ENCODE data around the gene ARHGEF12. TPM values are rescaled to one million over a fixed set of nuclear protein-coding genes. Genes with fewer than 3 reads are reported as not detected.

Gene ARHGEF12
- total and polyA plus RNA-seq, 3 experiments from 2014 or later = 4.6 to 31.0 (median 30.1) TPM

DNA sequence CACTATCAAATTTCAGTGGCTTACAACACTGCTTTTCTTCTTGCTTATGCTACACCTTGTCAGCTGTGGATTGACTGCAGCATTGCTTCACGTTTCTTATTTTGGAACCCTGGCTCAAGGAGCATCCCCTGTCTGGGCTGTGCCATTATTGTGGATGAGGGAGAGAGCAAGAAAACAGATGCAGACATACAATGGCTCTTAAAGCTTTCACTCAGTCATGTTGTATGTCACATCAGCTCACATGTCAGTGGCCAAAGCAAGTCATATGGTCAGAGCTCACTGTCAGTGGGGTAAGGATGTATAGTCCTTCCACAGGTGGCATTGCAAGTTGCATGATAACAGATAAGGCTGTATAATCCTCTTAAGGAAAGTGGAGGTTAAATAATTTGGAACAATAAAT is 10.0 kb downstream of the ARHGEF12 start:
- Histone ChIP-seq H3K36me3 (ENCODE audit: insufficient read depth, low read length) (no peaks in the 10 kb centered on the region), H3K4me3 (ENCODE audit: low read length) (no peak overlapping the region), H3K27me3 (ENCODE audit: insufficient read depth, low read length, poor library complexity, severe bottlenecking) (peaks cover 29% of the 10 kb centered on the region), H3K9me3 (ENCODE audit: low read length) (no peaks in the 10 kb centered on the region), H3K27ac (ENCODE audit: low read depth, low read length) (no peak overlapping the region), H3K4me1 (ENCODE audit: insufficient read depth, low read length) (peaks cover 28% of the 10 kb centered on the region)
- no peak for DNase-seq
- Mint-ChIP-seq H3K4me3 (no peak overlapping the region), H3K36me3 (no peaks in the 10 kb centered on the region), H3K27me3 (peaks cover 27 to 43% of the 10 kb centered on the region in 2 donors), H3K27ac (no peak overlapping the region), H3K4me1 (peaks cover 29 to 58% (median 49%) of the 10 kb centered on the region in 3 donors), H3K9me3 (peaks cover 0 to 4% (median 2%) of the 10 kb centered on the region in 5 donors)
- ChIA-PET POLR2A (no interaction called here), CTCF (interaction anchor here (2.4 kb wide), 1 partner anchor 11 kb away, joined by 12 read pairs; no protein-coding TSS in a partner anchor)

DNA sequence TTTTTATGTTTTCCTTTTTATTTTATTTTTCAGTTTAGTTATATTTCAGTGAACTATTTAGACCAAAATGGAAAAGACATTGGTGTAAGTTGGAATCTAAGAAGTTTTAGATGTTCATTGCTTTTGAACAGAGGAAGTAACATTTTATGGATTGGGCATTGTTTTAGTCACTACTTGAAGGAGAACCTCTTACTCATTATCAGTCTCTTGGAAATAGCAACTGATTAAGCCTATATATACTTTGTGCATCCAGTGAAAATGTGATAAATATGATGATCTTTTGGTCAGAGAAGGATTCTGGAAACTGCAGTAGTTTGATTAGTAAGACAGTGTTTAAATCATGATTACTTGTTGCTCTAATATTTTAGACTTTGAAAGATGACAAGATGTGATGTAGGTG is 14.4 kb downstream of the ARHGEF12 start:
- Mint-ChIP-seq H3K36me3 (peaks cover 0 to 5% (median 4%) of the 10 kb centered on the region in 3 donors), H3K27me3 (peaks cover 24 to 34% of the 10 kb centered on the region in 2 donors)

DNA sequence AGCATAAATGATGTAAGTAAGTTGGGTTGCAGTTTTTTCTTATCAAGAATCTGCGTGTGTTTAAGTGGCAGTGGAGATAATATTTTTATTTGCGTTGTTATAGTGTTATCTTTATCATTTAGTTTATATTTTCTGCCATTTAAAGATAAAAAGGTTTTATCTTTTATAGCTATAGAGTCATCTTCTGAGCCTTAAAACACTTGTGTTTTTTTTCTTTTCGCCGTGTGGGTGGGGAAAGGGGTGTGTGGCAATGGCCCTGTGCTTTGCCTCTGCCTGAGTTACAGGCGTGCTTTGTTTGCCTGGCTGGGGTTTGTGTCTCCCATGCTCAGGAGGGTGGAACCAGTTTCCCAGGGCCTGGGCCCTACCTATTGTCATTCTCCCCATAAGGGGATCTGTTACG is 16.2 kb downstream of the ARHGEF12 start:
- DNase-seq = no peak
- Mint-ChIP-seq H3K4me1 (peaks cover 3 to 22% (median 8%) of the 10 kb centered on the region in 3 donors), H3K4me3 (no peak overlapping the region), H3K36me3 (peaks cover 1 to 12% (median 4%) of the 10 kb centered on the region in 3 donors), H3K9me3 (no peaks in the 10 kb centered on the region), H3K27me3 (peaks cover 22 to 30% of the 10 kb centered on the region in 2 donors), H3K27ac (no peak overlapping the region)
- Histone ChIP-seq H3K4me3 (ENCODE audit: low read length) (no peak overlapping the region), H3K27ac (ENCODE audit: low read depth, low read length) (no peak overlapping the region), H3K27me3 (ENCODE audit: insufficient read depth, low read length, poor library complexity, severe bottlenecking) (peaks cover 7% of the 10 kb centered on the region), H3K36me3 (ENCODE audit: insufficient read depth, low read length) (no peaks in the 10 kb centered on the region), H3K4me1 (ENCODE audit: insufficient read depth, low read length) (no peaks in the 10 kb centered on the region), H3K9me3 (ENCODE audit: low read length) (no peaks in the 10 kb centered on the region)
- POLR2A ChIA-PET = no interaction called here
- CTCF ChIA-PET = interaction anchor here (1.4 kb wide), 1 partner anchor 17 kb away, joined by 4 read pairs; the partner anchor contains the start of gene ARHGEF12

More for the DNA sequence above, 14.4 kb downstream of the ARHGEF12 start:
- POLR2A ChIA-PET = no interaction called here
- Mint-ChIP-seq H3K9me3 (no peaks in the 10 kb centered on the region), H3K4me1 (peaks cover 15 to 35% (median 25%) of the 10 kb centered on the region in 3 donors), H3K4me3 (no peak overlapping the region), H3K27ac (no peak overlapping the region)
- no peak overlapping the region for H3K4me3 ChIP-seq (ENCODE audit: low read length)
- no peaks in the 10 kb centered on the region for H3K36me3 ChIP-seq (ENCODE audit: insufficient read depth, low read length)
- H3K27me3 ChIP-seq (ENCODE audit: insufficient read depth, low read length, poor library complexity, severe bottlenecking) = peaks cover 17% of the 10 kb centered on the region
- no peaks in the 10 kb centered on the region for H3K4me1 ChIP-seq (ENCODE audit: insufficient read depth, low read length)
- H3K9me3 ChIP-seq (ENCODE audit: low read length) = no peaks in the 10 kb centered on the region
- CTCF ChIA-PET = no interaction called here
- no peak overlapping the region for H3K27ac ChIP-seq (ENCODE audit: low read depth, low read length)
- DNase-seq = no peak

DNA sequence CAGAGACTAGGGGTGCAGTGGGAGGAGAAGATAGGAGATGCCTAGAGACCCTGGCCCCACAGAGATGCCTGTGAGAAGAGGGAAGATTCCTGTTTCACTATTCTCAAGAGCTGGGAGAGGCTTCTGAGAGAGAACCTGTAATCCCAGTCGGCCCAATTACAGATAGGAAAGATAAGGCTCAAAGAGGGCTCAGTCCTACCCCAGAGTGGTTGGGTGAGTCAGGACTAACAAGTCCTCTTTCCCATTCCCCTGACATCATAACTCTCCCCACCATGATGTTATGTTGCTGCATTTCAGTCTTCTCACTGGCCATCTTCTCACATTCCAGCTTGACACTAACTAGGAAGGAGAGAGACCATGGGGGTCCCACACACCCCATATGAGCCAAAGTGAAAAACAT is 17.9 kb downstream of the ARHGEF12 start:
- H3K36me3 Mint-ChIP-seq = peaks cover 1 to 12% (median 4%) of the 10 kb centered on the region in 3 donors
- H3K27ac ChIP-seq (ENCODE audit: low read depth, low read length) = no peak overlapping the region
- peaks cover 20 to 23% of the 10 kb centered on the region in 2 donors for H3K27me3 Mint-ChIP-seq
- ChIA-PET POLR2A (no interaction called here), CTCF (no interaction called here)
- no peak overlapping the region for H3K4me3 ChIP-seq (ENCODE audit: low read length)
- H3K27me3 ChIP-seq (ENCODE audit: insufficient read depth, low read length, poor library complexity, severe bottlenecking) = peaks cover 3% of the 10 kb centered on the region
- no peaks in the 10 kb centered on the region for H3K9me3 ChIP-seq (ENCODE audit: low read length)
- H3K36me3 ChIP-seq (ENCODE audit: insufficient read depth, low read length) = no peaks in the 10 kb centered on the region
- no peak overlapping the region for H3K4me3 Mint-ChIP-seq
- no peaks in the 10 kb centered on the region for H3K4me1 ChIP-seq (ENCODE audit: insufficient read depth, low read length)
- no peak for DNase-seq
- H3K9me3 Mint-ChIP-seq = no peaks in the 10 kb centered on the region
- H3K27ac Mint-ChIP-seq = no peak overlapping the region
- H3K4me1 Mint-ChIP-seq = peaks cover 0 to 19% (median 3%) of the 10 kb centered on the region in 3 donors

DNA sequence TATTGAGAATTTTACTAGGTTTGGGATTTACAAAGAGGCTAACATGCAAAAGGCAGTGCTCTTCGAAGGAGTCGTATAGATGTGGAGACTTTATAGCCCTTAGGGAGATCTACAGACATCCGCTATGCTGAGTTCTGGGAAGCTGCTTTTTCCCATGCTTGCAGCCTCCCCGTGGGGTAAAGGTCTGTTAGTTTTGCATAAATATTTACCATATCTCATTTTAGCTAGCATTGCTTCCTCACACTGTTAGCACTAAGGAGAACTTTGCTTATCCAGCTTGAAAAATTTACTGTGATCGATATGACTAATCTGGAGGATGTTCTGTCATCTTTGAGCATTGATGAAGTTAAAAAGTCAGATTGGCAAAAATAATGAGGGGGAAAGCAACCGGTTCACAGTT is 18.6 kb downstream of the ARHGEF12 start:
- POLR2A ChIA-PET = no interaction called here
- DNase-seq = no peak
- H3K36me3 ChIP-seq (ENCODE audit: insufficient read depth, low read length) = no peaks in the 10 kb centered on the region
- no peak overlapping the region for H3K27ac ChIP-seq (ENCODE audit: low read depth, low read length)
- no peaks in the 10 kb centered on the region for H3K9me3 ChIP-seq (ENCODE audit: low read length)
- CTCF ChIA-PET = interaction anchor here (0.6 kb wide), 1 partner anchor 20 kb away, joined by 3 read pairs; no protein-coding TSS in a partner anchor
- H3K4me1 ChIP-seq (ENCODE audit: insufficient read depth, low read length) = no peaks in the 10 kb centered on the region
- Mint-ChIP-seq H3K36me3 (peaks cover 1 to 16% (median 4%) of the 10 kb centered on the region in 3 donors), H3K27me3 (peaks cover 12 to 17% of the 10 kb centered on the region in 2 donors), H3K4me1 (peaks cover 0 to 20% (median 0%) of the 10 kb centered on the region in 3 donors), H3K27ac (no peak overlapping the region), H3K9me3 (no peaks in the 10 kb centered on the region), H3K4me3 (no peak overlapping the region)
- H3K4me3 ChIP-seq (ENCODE audit: low read length) = no peak overlapping the region
- H3K27me3 ChIP-seq (ENCODE audit: insufficient read depth, low read length, poor library complexity, severe bottlenecking) = peaks cover 3% of the 10 kb centered on the region

DNA sequence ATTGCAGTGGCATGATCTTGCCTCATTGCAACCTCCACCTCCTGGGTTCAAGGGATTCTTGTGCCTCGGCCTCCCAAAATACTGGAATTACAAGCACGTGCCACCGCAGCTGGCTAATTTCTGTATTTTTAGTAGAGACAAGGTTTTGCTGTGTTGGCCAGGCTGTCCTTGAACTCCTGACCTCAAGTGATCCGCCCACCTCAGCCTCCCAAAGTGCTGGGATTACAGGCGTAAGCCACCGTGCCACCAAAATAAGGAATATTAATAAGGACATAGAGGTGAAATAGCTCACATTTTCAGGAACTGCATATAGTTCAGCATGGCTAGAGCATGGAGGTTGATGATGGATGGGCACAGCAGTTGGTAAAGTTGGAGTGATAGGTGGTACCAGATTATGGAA is 21.4 kb downstream of the ARHGEF12 start:
- Mint-ChIP-seq H3K4me3 (no peak overlapping the region), H3K27ac (no peak overlapping the region), H3K27me3 (peaks cover 2 to 4% of the 10 kb centered on the region in 2 donors), H3K4me1 (peaks cover 0 to 13% (median 0%) of the 10 kb centered on the region in 3 donors), H3K9me3 (no peaks in the 10 kb centered on the region), H3K36me3 (peaks cover 1 to 14% (median 3%) of the 10 kb centered on the region in 3 donors)
- Histone ChIP-seq H3K27ac (ENCODE audit: low read depth, low read length) (no peak overlapping the region), H3K4me3 (ENCODE audit: low read length) (no peak overlapping the region), H3K27me3 (ENCODE audit: insufficient read depth, low read length, poor library complexity, severe bottlenecking) (no peaks in the 10 kb centered on the region), H3K9me3 (ENCODE audit: low read length) (no peaks in the 10 kb centered on the region), H3K4me1 (ENCODE audit: insufficient read depth, low read length) (no peaks in the 10 kb centered on the region), H3K36me3 (ENCODE audit: insufficient read depth, low read length) (no peaks in the 10 kb centered on the region)
- POLR2A ChIA-PET = no interaction called here
- DNase-seq = no peak
- CTCF ChIA-PET = no interaction called here

DNA sequence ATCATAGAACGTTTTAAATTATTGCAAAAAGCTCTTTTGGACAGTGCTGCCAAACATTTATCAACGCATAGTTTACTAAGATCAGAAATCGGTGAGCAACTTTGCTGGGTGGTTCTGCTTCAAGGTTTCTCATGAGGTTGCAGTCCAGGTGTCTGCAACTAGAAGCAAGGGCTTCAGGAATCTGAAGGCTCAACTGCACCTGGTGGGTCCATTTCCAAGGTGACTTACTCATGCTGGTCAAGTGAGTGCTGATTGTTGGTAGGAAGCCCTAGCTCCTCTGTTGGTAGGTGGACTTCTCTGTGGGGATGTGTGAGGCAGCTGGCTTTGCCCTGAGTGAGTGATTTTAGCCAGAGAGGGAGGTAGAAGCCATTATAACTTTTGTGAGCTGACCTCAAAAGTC is 22.5 kb downstream of the ARHGEF12 start:
- H3K9me3 Mint-ChIP-seq = no peaks in the 10 kb centered on the region
- POLR2A ChIA-PET = no interaction called here
- no peak overlapping the region for H3K27ac ChIP-seq (ENCODE audit: low read depth, low read length)
- H3K27ac Mint-ChIP-seq = no peak overlapping the region
- H3K4me3 Mint-ChIP-seq = no peak overlapping the region
- CTCF ChIA-PET = no interaction called here
- peaks cover 0 to 4% of the 10 kb centered on the region in 2 donors for H3K27me3 Mint-ChIP-seq
- no peaks in the 10 kb centered on the region for H3K36me3 ChIP-seq (ENCODE audit: insufficient read depth, low read length)
- peaks cover 0 to 13% (median 0%) of the 10 kb centered on the region in 3 donors for H3K4me1 Mint-ChIP-seq
- no peaks in the 10 kb centered on the region for H3K27me3 ChIP-seq (ENCODE audit: insufficient read depth, low read length, poor library complexity, severe bottlenecking)
- no peaks in the 10 kb centered on the region for H3K9me3 ChIP-seq (ENCODE audit: low read length)
- H3K36me3 Mint-ChIP-seq = peaks cover 1 to 14% (median 1%) of the 10 kb centered on the region in 3 donors
- DNase-seq = no peak
- no peaks in the 10 kb centered on the region for H3K4me1 ChIP-seq (ENCODE audit: insufficient read depth, low read length)
- no peak overlapping the region for H3K4me3 ChIP-seq (ENCODE audit: low read length)

DNA sequence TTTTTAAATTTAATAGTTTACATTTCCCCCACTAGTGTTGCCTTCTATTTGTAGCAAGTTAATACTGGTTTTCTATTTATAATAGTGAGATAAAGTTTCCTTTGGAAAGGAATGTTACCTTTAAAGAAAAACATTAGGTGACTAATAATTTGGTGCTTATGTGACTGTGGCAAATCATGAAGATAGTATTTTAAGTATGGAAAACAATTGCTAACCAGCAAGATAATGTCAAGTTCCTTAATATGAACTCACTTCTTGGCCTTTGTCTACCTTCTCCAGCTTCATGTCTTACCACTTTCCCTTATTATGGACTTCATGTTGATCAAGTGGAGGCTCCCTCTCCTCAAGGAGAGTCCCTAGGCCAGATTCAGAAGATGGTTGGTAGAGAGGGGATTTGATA is 27.2 kb downstream of the ARHGEF12 start:
- Mint-ChIP-seq H3K9me3 (no peaks in the 10 kb centered on the region), H3K27ac (no peak overlapping the region), H3K27me3 (peaks cover 0 to 3% of the 10 kb centered on the region in 2 donors), H3K36me3 (peaks cover 0 to 6% (median 1%) of the 10 kb centered on the region in 3 donors), H3K4me1 (peaks cover 0 to 8% (median 0%) of the 10 kb centered on the region in 3 donors), H3K4me3 (no peak overlapping the region)
- Histone ChIP-seq H3K4me3 (ENCODE audit: low read length) (no peak overlapping the region), H3K9me3 (ENCODE audit: low read length) (no peaks in the 10 kb centered on the region), H3K27me3 (ENCODE audit: insufficient read depth, low read length, poor library complexity, severe bottlenecking) (no peaks in the 10 kb centered on the region), H3K27ac (ENCODE audit: low read depth, low read length) (no peak overlapping the region), H3K36me3 (ENCODE audit: insufficient read depth, low read length) (no peaks in the 10 kb centered on the region), H3K4me1 (ENCODE audit: insufficient read depth, low read length) (no peaks in the 10 kb centered on the region)
- no peak for DNase-seq
- ChIA-PET POLR2A (no interaction called here), CTCF (no interaction called here)

Measured in CD8-positive, alpha-beta memory T cell (primary cell).